Fibroblast of the aortic adventitia (primary cell): ENCODE measurements around the gene RNF214. TPM values are rescaled to one million over a fixed set of nuclear protein-coding genes. Genes with fewer than 3 reads are reported as not detected.

Source experiments
- DNase-seq: peaks from one replicate; pipeline ENCODE4 v3.0.0-alpha.2; 2010; ENCODE audit warnings: low read depth
- H3K4me3 ChIP-seq: 2 replicates; pipeline ENCODE4 v1.5.1; 2011; ENCODE audit warnings: low read depth, mild to moderate bottlenecking, control low read depth, low read length, moderate library complexity
- CTCF ChIP-seq: IDR thresholded peaks from 2 replicates; pipeline ENCODE4 v1.5.1; 2011; ENCODE audit warnings: mild to moderate bottlenecking, low read length, control low read depth, inconsistent platforms; ENCODE audit not compliant: insufficient read depth
- total RNA-seq: library from RNA; depleted of rRNA; stranded (reverse); fragments of >200 nt; gene quantifications from 2 replicates; pipeline ENCODE4 v1.2.3, GENCODE V29; 2012; ENCODE audit warnings: low replicate concordance

Gene RNF214
- total RNA-seq, 1 donor: 19.3 TPM

DNA sequence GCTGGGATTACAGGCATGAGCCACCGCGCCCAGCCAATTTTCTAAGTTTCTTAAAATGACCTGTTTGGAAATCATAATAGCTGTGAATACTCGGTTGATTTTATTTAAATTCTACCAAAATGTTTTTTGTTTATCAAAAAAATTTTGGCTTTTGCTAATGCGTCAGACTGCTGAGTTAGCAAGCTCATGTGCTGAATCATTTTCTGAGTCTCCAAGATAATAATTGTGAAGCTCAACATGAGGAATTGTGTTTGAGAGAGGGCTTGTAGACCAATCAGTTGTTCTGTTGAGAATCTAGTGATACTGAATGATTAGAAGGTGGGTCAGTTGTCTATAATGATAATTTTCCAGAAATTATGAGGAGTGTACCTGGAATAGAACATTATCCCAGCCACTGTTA, 15.9 kb downstream of the RNF214 start:
- H3K4me3 ChIP-seq: no peak overlapping the region
- no peak for DNase-seq
- TF ChIP-seq CTCF: no peak

- no peak for DNase-seq
- no peak for TF ChIP-seq CTCF
- H3K4me3 ChIP-seq: no peak overlapping the region
These were observed 17.1 kb downstream of the RNF214 start for GRCh38 chr11:117249571-117249970.

- DNase-seq: peak; percentile 11
- H3K4me3 ChIP-seq: no peak overlapping the region
- TF ChIP-seq CTCF: no peak
These were observed 19.0 kb downstream of the RNF214 start for GRCh38 chr11:117251506-117251905.

DNA sequence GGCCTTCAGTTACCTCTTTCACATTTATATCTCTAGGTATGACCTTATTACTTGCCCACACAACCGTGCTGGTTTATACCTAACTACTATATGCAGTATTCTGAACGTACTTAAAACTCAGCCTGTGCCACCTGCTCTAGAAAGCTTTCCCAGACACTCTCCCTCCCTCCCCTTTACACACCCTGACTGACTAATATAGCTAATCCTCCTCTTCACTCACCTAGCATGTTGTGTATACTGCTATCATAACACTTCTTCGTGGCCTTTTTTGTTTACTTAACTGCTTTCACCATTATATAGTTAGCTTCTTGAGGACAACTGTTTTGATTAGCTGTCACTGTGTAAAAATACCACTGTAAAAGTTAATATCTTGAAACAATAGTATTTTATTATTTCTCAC, 23.5 kb downstream of the RNF214 start:
- H3K4me3 ChIP-seq: no peak overlapping the region
- no peak for TF ChIP-seq CTCF
- no peak for DNase-seq

- TF ChIP-seq CTCF: no peak
- no peak overlapping the region for H3K4me3 ChIP-seq
- DNase-seq: peak; percentile 36
These were observed 24.1 kb downstream of the RNF214 start for GRCh38 chr11:117256573-117256972.

DNA sequence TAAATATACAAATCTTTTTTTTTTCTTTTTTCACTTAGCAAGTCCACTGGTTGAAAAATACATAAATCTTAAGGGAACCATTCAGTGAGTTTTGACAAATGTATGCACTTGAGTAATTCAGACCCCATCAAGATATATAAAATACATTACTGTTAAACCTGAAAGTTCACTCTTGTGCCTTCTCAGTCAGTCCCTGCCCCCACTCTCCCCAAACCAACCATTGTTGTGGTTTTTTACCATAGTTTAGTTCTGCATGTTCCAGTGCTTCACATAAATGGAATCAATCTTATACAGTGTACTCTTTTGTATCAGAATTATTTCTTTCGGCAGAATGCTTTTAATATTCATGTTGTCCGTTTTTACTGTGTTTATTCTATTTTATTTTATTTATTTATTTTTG, 26.1 kb downstream of the RNF214 start:
- no peak for DNase-seq

More for the DNA sequence above, 26.1 kb downstream of the RNF214 start:
- no peak overlapping the region for H3K4me3 ChIP-seq
- no peak for TF ChIP-seq CTCF
